Pancreas (tissue), 10 donors: ENCODE data around the gene KIAA0513. TPM values are rescaled to one million over a fixed set of nuclear protein-coding genes. Genes with fewer than 3 reads are reported as not detected.

ENCODE experiments used
- ATAC-seq, 4 donors: fragments of 200-7000 bp; cut with Tn5 transposase; one replicate each; pipeline versions ENCODE4 v1.8.0 to v1.9.1; 2020; ENCODE audit warnings: mild to moderate bottlenecking in 4 of 4, moderate library complexity in 4 of 4
- DNase-seq, 6 donors: peaks; one replicate each; pipeline ENCODE4 v3.0.0-alpha.2; 2020
- FAIRE-seq: peaks from 2 replicates; lab custom pipeline; 2012; peaks lifted over from hg19 to GRCh38; lab: Jason Lieb, UNC
- H3K27ac ChIP-seq, 4 donors: fragments of 200-600 bp; sonication (generic); 1 replicate in 3 of 4; 2 replicates in 1 of 4; pipeline versions ENCODE4 v1.5.0 to v1.8.0; 2020
- H3K27me3 ChIP-seq, 4 donors: fragments of 200-600 bp; one replicate each; pipeline ENCODE4 v1.8.0; 2021
- H3K36me3 ChIP-seq, 3 donors: fragments of 200-600 bp; sonication (generic) in 1 of 3; one replicate each; pipeline versions ENCODE4 v1.5.0 to v1.8.0; 2020 to 2021
- H3K4me1 ChIP-seq, 3 donors: fragments of 200-600 bp; one replicate each; pipeline ENCODE4 v1.8.0; 2021
- H3K4me3 ChIP-seq, 4 donors: fragments of 200-600 bp; sonication (generic) in 2 of 4; one replicate each; pipeline versions ENCODE4 v1.5.0 to v1.8.0; 2020 to 2021
- H3K9me3 ChIP-seq, 4 donors: fragments of 200-600 bp; one replicate each; pipeline ENCODE4 v1.8.0; 2021
- WGBS, 2 donors: extraction: QIAGEN DNeasy Blood & Tissue Kit; methylation state at CpG; one replicate each; pipeline ENCODE4 v1.1.7; 2013; 5-methylcytosine and 5-hydroxymethylcytosine counted together
- intact Hi-C, 3 donors: fragments of 100-400 bp; cut with DNase I; formaldehyde crosslinking; loops; one replicate each; pipeline versions ENCODE4 v1.11.1 to v1.14.2; 2022
- polyA plus RNA-seq, 2 donors: library from polyadenylated mRNA; stranded (reverse); fragments of 200-250 nt; gene quantifications; one replicate each; pipeline ENCODE4 v1.2.3, GENCODE V29; 2013
- total RNA-seq, 6 donors: library from RNA; stranded (reverse); fragmentation: NEBNext Ultra II Directional in 4 of 6; extraction: Animal tissue kit (Norgen Biotek cat#: 25700) in 4 of 6; gene quantifications; one replicate each; pipeline versions ENCODE4 v1.2.1 to v1.2.4, GENCODE V29; 2021 to 2023
- TF ChIP-seq, protein P1 (sequence below), 4 donors: fragments of 200-600 bp; sonication (generic) in 3 of 4; IDR thresholded peaks; one replicate each; pipeline versions ENCODE4 v1.5.0 to v1.8.0; 2021; ENCODE audit warnings: antibody characterized with exemption in 4 of 4
- donor health status: healthy with polysubstance abuse.
- donor health status: DM: no; HTN: no; CAD: no; lungs with moderate emphysema.
- donor health status: DM: no; HTN: no; CAD: no.
- donor health status: control.
- donor health status: control.
- donor health status: Bipolar disorder and iron deficiency.
- donor health status: DM: yes; HTN: yes; CAD: no.
- donor health status: DM: no; HTN: no; CAD: no.
- donor health status: DM: no; HTN: no; CAD: no.
- donor health status: DM: yes; HTN: yes; CAD: no.

The KIAA0513 gene
- total and polyA plus RNA-seq, 8 donors, result 3.5 to 22.1 (median 16.2) TPM

DNA sequence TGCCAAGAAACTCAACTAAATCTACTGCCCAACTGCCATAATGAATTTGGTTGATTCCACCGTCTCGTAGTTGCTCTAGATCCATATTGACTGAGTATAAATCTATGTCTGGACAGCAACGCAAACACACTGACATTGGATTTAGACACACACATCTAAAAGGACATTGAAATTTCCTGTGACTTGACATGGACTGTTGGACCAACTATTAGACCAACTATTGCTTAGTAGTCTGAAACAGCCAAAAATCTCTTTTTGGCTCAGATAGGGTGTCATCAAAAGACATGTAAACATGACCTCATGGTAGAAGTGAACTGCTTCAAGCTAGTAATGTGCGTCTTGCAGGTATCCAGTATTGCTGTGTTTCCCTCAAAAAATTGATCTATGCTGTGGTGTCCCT lies 31.3 kb downstream of the KIAA0513 start:
- no peaks in the 10 kb centered on the region for H3K27me3 ChIP-seq
- FAIRE-seq (no peak), DNase-seq (no peak), ATAC-seq (no peak)
- H3K4me3 ChIP-seq, result no peak overlapping the region
- intact Hi-C loops, result no loop called here
- H3K4me1 ChIP-seq, result peaks cover 0 to 4% (median 0%) of the 10 kb centered on the region in 3 donors
- H3K9me3 ChIP-seq, result no peaks in the 10 kb centered on the region
- 68 to 69% methylated on average over 4 of the region's 4 CpGs for WGBS, 2 donors
- no peak overlapping the region for H3K27ac ChIP-seq
- TF ChIP-seq, protein P1, sequence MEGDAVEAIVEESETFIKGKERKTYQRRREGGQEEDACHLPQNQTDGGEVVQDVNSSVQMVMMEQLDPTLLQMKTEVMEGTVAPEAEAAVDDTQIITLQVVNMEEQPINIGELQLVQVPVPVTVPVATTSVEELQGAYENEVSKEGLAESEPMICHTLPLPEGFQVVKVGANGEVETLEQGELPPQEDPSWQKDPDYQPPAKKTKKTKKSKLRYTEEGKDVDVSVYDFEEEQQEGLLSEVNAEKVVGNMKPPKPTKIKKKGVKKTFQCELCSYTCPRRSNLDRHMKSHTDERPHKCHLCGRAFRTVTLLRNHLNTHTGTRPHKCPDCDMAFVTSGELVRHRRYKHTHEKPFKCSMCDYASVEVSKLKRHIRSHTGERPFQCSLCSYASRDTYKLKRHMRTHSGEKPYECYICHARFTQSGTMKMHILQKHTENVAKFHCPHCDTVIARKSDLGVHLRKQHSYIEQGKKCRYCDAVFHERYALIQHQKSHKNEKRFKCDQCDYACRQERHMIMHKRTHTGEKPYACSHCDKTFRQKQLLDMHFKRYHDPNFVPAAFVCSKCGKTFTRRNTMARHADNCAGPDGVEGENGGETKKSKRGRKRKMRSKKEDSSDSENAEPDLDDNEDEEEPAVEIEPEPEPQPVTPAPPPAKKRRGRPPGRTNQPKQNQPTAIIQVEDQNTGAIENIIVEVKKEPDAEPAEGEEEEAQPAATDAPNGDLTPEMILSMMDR (IDR thresholded peaks at IDR 0.05), result no peak
- no peaks in the 10 kb centered on the region for H3K36me3 ChIP-seq

DNA sequence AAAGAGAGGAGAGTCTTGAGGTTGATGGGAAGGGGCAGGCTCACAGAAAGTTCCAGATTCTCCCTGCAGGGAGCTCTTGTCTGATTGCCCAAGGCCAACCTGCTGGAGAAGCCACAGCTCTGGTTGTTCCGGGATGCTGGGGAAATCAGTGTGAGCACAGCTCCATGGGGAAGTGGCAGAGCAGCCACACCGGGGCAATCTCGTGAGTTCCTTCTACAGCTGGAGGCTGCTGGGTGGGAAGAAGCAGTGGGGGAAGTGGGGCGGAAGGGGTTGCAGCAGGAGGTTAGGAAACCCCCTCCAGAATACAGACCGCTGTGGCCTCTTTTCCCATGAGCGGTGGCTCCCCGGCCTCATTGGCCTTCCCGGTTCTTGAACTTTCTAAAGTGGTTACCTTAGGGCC lies 34.0 kb downstream of the KIAA0513 start:
- Histone ChIP-seq H3K9me3 (no peaks in the 10 kb centered on the region), H3K4me3 (no peak overlapping the region), H3K27me3 (no peaks in the 10 kb centered on the region), H3K27ac (no peak overlapping the region), H3K36me3 (no peaks in the 10 kb centered on the region), H3K4me1 (no peaks in the 10 kb centered on the region)
- intact Hi-C loops, result no loop called here
- TF ChIP-seq, protein P1 (IDR thresholded peaks at IDR 0.05), result no peak
- WGBS, 2 donors, result 82 to 88% methylated on average over 8 of the region's 8 CpGs
- FAIRE-seq (no peak), ATAC-seq (peak in 2 of 4 donors; percentile 46 to 73), DNase-seq (peak in 1 of 6 donors; percentile 57)

DNA sequence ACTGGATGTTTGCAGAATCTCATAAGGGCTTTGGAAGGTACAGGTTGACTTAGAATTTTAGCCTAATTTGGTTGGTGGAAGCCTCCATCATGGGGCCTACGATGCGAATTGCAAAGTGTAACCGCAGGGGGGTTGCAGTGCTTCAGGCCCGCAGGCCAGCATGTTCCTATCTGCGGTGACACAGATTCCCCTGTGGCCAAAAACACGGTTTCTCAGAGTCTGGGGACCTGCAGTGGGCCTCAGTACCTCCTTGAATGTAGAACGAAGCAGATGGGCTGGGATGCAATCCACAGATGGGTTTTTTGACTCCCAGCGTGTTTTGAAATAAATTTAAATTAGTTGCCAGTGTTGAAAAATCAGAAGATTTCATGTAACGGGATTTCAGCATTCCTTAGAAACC lies 34.7 kb downstream of the KIAA0513 start:
- H3K27ac ChIP-seq, result no peak overlapping the region
- no peak overlapping the region for H3K4me3 ChIP-seq
- no peak for FAIRE-seq
- no peaks in the 10 kb centered on the region for H3K4me1 ChIP-seq
- H3K9me3 ChIP-seq, result no peaks in the 10 kb centered on the region
- intact Hi-C loops, result no loop called here
- TF ChIP-seq, protein P1 (IDR thresholded peaks at IDR 0.05), result no peak
- no peaks in the 10 kb centered on the region for H3K36me3 ChIP-seq
- DNase-seq, result no peak
- ATAC-seq, result no peak
- 91 to 92% methylated on average over 9 of the region's 9 CpGs for WGBS, 2 donors
- no peaks in the 10 kb centered on the region for H3K27me3 ChIP-seq

DNA sequence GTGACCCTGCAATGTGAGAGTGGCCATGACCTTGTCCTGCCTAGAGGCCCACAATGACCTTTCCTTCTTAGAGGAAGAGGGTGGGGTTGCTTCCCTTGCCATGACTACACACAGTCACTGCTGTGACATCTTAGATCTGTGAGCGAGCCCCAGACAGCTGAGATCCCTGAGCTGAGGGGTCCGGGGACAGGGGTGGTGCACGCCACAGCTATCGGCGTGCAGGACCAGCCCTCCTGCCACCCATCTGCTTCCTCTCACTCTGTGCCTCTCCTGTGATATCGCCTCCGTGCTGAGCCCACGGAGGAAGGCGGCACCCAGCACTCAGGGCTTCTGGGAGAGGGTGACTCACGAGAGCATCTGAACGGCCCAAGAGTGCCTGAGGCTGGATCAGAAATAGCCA lies 35.2 kb downstream of the KIAA0513 start:
- no peak for DNase-seq
- Histone ChIP-seq H3K27me3 (no peaks in the 10 kb centered on the region), H3K9me3 (no peaks in the 10 kb centered on the region), H3K36me3 (peaks cover 0 to 1% (median 0%) of the 10 kb centered on the region in 3 donors), H3K4me1 (no peaks in the 10 kb centered on the region), H3K4me3 (no peak overlapping the region), H3K27ac (no peak overlapping the region)
- TF ChIP-seq, protein P1 (IDR thresholded peaks at IDR 0.05), result no peak
- no peak for FAIRE-seq
- peak in 1 of 4 donors; percentile 11 for ATAC-seq
- intact Hi-C loops, result no loop called here
- 89 to 97% methylated on average over 11 of the region's 11 CpGs for WGBS, 2 donors

DNA sequence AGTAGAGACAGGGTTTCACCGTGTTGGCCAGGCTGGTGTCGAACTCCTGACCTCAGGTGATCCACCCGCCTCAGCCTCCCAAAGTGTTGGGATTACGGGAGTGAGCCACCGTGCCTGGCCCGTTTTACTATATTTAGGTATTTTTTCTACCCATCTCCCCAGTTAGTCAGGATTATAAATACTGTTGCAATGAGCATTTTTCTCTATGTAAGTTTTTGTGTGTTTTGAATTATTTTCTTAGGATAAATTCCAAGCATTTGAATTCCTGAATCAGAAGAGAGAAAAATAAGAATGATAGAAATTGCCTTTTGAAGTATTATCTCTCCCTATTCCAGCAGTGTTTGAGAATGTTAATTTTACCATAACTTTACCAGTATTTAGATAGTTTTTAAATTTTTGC lies 36.6 kb downstream of the KIAA0513 start:
- 91% methylated on average over 6 of the region's 6 CpGs for WGBS, 2 donors
- H3K36me3 ChIP-seq, result peaks cover 0 to 8% (median 0%) of the 10 kb centered on the region in 3 donors
- no peak for ATAC-seq
- H3K9me3 ChIP-seq, result no peaks in the 10 kb centered on the region
- no peak for DNase-seq
- intact Hi-C loops, result no loop called here
- H3K27ac ChIP-seq, result no peak overlapping the region
- no peak for FAIRE-seq
- no peaks in the 10 kb centered on the region for H3K27me3 ChIP-seq
- TF ChIP-seq, protein P1 (IDR thresholded peaks at IDR 0.05), result no peak
- H3K4me3 ChIP-seq, result no peak overlapping the region
- no peaks in the 10 kb centered on the region for H3K4me1 ChIP-seq
